GM23248 (cell line): ENCODE results near the gene TAGLN2. TPM values are rescaled to one million over a fixed set of nuclear protein-coding genes. Genes with fewer than 3 reads are reported as not detected.
"Not testable (repeated sequence)": the region's sequence is repeated elsewhere in the genome, so short reads cannot be mapped to it uniquely, and the experiment has no call there.

ENCODE experiments used
- DNase-seq: peaks from one replicate; pipeline ENCODE4 v3.0.0-alpha.2; 2015
- H2AFZ ChIP-seq: fragments of 200-600 bp; sonication (generic); 2 replicates; pipeline ENCODE4 v1.6.1; 2016; ENCODE audit warnings: antibody characterized with exemption
- H3F3A ChIP-seq: fragments of 200-600 bp; sonication (generic); 2 replicates; pipeline ENCODE4 v1.6.1; 2016; ENCODE audit warnings: mild to moderate bottlenecking, antibody characterized with exemption, mixed run types; ENCODE audit not compliant: insufficient read depth
- H3K27ac ChIP-seq: fragments of 200-600 bp; sonication (generic); 2 replicates; pipeline ENCODE4 v1.5.1; 2016; ENCODE audit warnings: mild to moderate bottlenecking
- H3K27me3 ChIP-seq: fragments of 200-600 bp; sonication (generic); replicated peaks from 2 replicates; pipeline ENCODE4 v1.6.1; 2016; ENCODE audit warnings: mild to moderate bottlenecking; ENCODE audit not compliant: insufficient read depth
- H3K36me3 ChIP-seq: fragments of 200-600 bp; sonication (generic); 2 replicates; pipeline ENCODE4 v1.6.1; 2016; ENCODE audit warnings: low read depth, mild to moderate bottlenecking
- H3K4me1 ChIP-seq: fragments of 200-600 bp; sonication (generic); 2 replicates; pipeline ENCODE4 v1.6.1; 2016; ENCODE audit warnings: mild to moderate bottlenecking; ENCODE audit not compliant: insufficient read depth
- H3K4me2 ChIP-seq: fragments of 200-600 bp; sonication (generic); one replicate; pipeline ENCODE4 v1.6.1; 2016; ENCODE audit warnings: mild to moderate bottlenecking; ENCODE audit not compliant: unreplicated experiment
- H3K4me3 ChIP-seq: fragments of 200-600 bp; sonication (generic); 2 replicates; pipeline ENCODE4 v1.5.1; 2016; ENCODE audit warnings: mild to moderate bottlenecking
- H3K79me2 ChIP-seq: fragments of 200-600 bp; sonication (generic); 2 replicates; pipeline ENCODE4 v1.6.1; 2016; ENCODE audit warnings: mild to moderate bottlenecking; ENCODE audit not compliant: insufficient read depth
- H3K9ac ChIP-seq: fragments of 200-600 bp; sonication (generic); 2 replicates; pipeline ENCODE4 v1.6.1; 2016; ENCODE audit warnings: mild to moderate bottlenecking
- H3K9me2 ChIP-seq: fragments of 200-600 bp; sonication (generic); 2 replicates; pipeline ENCODE4 v1.6.1; 2016; ENCODE audit warnings: mixed run types, mild to moderate bottlenecking, moderate library complexity; ENCODE audit not compliant: insufficient read depth
- H3K9me3 ChIP-seq: fragments of 200-600 bp; sonication (generic); one replicate; pipeline ENCODE4 v1.6.1; 2017; ENCODE audit warnings: low read depth
- H4K20me1 ChIP-seq: fragments of 200-600 bp; sonication (generic); 2 replicates; pipeline ENCODE4 v1.6.0; 2016; ENCODE audit not compliant: insufficient read depth
- EZH2 ChIP-seq: fragments of 200-600 bp; sonication (generic); IDR thresholded peaks from 2 replicates; pipeline ENCODE4 v1.6.1; 2018; ENCODE audit warnings: antibody characterized with exemption, mild to moderate bottlenecking; ENCODE audit not compliant: insufficient read depth, poor library complexity, severe bottlenecking
- EZH2phosphoT487 ChIP-seq: fragments of 200-600 bp; sonication (generic); IDR thresholded peaks from 2 replicates; pipeline ENCODE4 v1.6.1; 2018; ENCODE audit warnings: antibody characterized with exemption, moderate library complexity, mild to moderate bottlenecking, low read depth; ENCODE audit not compliant: insufficient read depth
- WGBS, 2 experiments: methylation state at CpG; one replicate each; pipeline ENCODE4 v1.1.6; 2015 to 2017; ENCODE audit warnings: low lambda C conversion rate in 2 of 2, low coverage in 1 of 2; ENCODE audit errors: missing lambda C conversion rate in 2 of 2; 5-methylcytosine and 5-hydroxymethylcytosine counted together
- in situ Hi-C: fragments of 300-500 bp; cut with MboI; formaldehyde crosslinking; loops from 2 replicates; pipeline ENCODE4 v1.15.0; 2020
- polyA plus RNA-seq: library from polyadenylated mRNA; unstranded; fragments of >200 nt; fragmentation: Nextera tagmentation; extraction: Ambion mirVana; gene quantifications from 2 replicates; pipeline ENCODE4 v1.2.1, GENCODE V29; 2016
- total RNA-seq: library from RNA; depleted of rRNA; stranded (reverse); fragments of >200 nt; shearing (Covaris generic); gene quantifications from 2 replicates; pipeline ENCODE4 v1.2.3, GENCODE V29; 2014

TAGLN2 gene
- total and polyA plus RNA-seq, 2 experiments from 2014 or later, result 400 to 692 TPM

GRCh38 chr1:159906960-159907359 lies 18.3 kb downstream of the TAGLN2 start:
- 27 to 45% methylated on average over 1 of the region's 1 CpG for WGBS, 2 experiments
- H3K79me2 ChIP-seq, result no peaks in the 10 kb centered on the region
- in situ Hi-C loops, result no loop called here
- no peaks in the 10 kb centered on the region for H3K9me3 ChIP-seq
- no peaks in the 10 kb centered on the region for H3K27me3 ChIP-seq
- no peak overlapping the region for H3K4me3 ChIP-seq
- peaks cover 20% of the 10 kb centered on the region for H3K4me1 ChIP-seq
- H3K4me2 ChIP-seq, result no peak overlapping the region
- H3K36me3 ChIP-seq, result no peaks in the 10 kb centered on the region
- H3K27ac ChIP-seq, result no peak overlapping the region
- TF ChIP-seq EZH2 (no peak), EZH2phosphoT487 (no peak)
- H4K20me1 ChIP-seq, result no peaks in the 10 kb centered on the region
- H3F3A ChIP-seq, result no peaks in the 10 kb centered on the region
- no peaks in the 10 kb centered on the region for H3K9me2 ChIP-seq
- no peak for DNase-seq
- H3K9ac ChIP-seq, result no peak overlapping the region
- H2AFZ ChIP-seq, result no peak overlapping the region

DNA sequence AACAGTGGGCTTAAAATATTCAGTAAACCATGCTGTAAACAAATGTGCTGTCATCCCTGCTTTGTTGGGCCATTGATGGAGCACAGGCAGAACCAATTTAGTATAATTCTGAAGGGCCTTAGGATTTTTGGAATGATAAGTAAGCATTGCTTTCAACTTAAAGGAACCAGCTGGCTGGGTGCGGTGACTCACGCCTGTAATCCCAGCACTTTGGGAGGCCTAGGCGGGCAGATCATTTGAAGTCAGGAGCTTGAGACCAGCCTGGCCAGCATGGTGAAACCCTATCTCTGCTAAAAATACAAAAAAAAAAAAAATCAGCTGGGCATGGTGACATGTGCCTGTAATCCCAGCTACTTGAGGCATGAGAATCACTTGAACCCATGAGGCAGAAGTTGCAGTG lies 21.3 kb downstream of the TAGLN2 start:
- H4K20me1 ChIP-seq, H3K9me3 ChIP-seq, H3K4me3 ChIP-seq, H3K4me1 ChIP-seq, H3K27me3 ChIP-seq, in situ Hi-C loops, DNase-seq, H3K36me3 ChIP-seq, H3K4me2 ChIP-seq, H2AFZ ChIP-seq, H3K9ac ChIP-seq, H3F3A ChIP-seq, H3K9me2 ChIP-seq, H3K27ac ChIP-seq, H3K79me2 ChIP-seq: not testable (repeated sequence)
- WGBS, 2 experiments, result 91 to 97% methylated on average over 3 of the region's 3 CpGs

- Histone ChIP-seq H3F3A (no peaks in the 10 kb centered on the region), H3K9me3 (no peaks in the 10 kb centered on the region), H4K20me1 (no peaks in the 10 kb centered on the region), H3K4me3 (no peak overlapping the region), H3K4me2 (no peak overlapping the region), H3K27ac (no peak overlapping the region), H3K79me2 (no peaks in the 10 kb centered on the region), H3K4me1 (no peaks in the 10 kb centered on the region), H2AFZ (no peak overlapping the region), H3K9ac (no peak overlapping the region), H3K27me3 (no peaks in the 10 kb centered on the region), H3K36me3 (no peaks in the 10 kb centered on the region), H3K9me2 (no peaks in the 10 kb centered on the region)
- no peak for DNase-seq
- in situ Hi-C loops, result no loop called here
- TF ChIP-seq EZH2phosphoT487 (no peak), EZH2 (no peak)
- 84 to 87% methylated on average over 3 of the region's 3 CpGs for WGBS, 2 experiments
Measured at GRCh38 chr1:159902541-159902940, 22.8 kb downstream of the TAGLN2 start.

- TF ChIP-seq EZH2 (no peak), EZH2phosphoT487 (no peak)
- Histone ChIP-seq H4K20me1 (no peaks in the 10 kb centered on the region), H3K4me3 (no peak overlapping the region), H3K27me3 (no peaks in the 10 kb centered on the region), H3K9me2 (no peaks in the 10 kb centered on the region), H3K9me3 (no peaks in the 10 kb centered on the region), H3F3A (no peaks in the 10 kb centered on the region), H3K9ac (no peak overlapping the region), H3K4me1 (no peaks in the 10 kb centered on the region), H3K36me3 (no peaks in the 10 kb centered on the region), H3K4me2 (no peak overlapping the region), H3K79me2 (no peaks in the 10 kb centered on the region), H2AFZ (no peak overlapping the region), H3K27ac (no peak overlapping the region)
- 77 to 87% methylated on average over 2 of the region's 2 CpGs for WGBS, 2 experiments
- in situ Hi-C loops, result no loop called here
- no peak for DNase-seq
Measured at GRCh38 chr1:159900755-159901360, 24.4 kb downstream of the TAGLN2 start.

- H2AFZ ChIP-seq, result no peak within 1 kb of the TSS
- H3K4me3 ChIP-seq, result no peak within 1 kb of the TSS
- no peaks in the 10 kb centered on the region for H3K27me3 ChIP-seq
- H3K27ac ChIP-seq, result no peak within 1 kb of the TSS
- H3F3A ChIP-seq, result no peaks in the 10 kb centered on the region
- H3K9me2 ChIP-seq, result no peaks in the 10 kb centered on the region
- H3K79me2 ChIP-seq, result no peaks in the 10 kb centered on the region
- no peaks in the 10 kb centered on the region for H4K20me1 ChIP-seq
- no peaks in the 10 kb centered on the region for H3K36me3 ChIP-seq
- in situ Hi-C loops, result no loop called here
- H3K9ac ChIP-seq, result peak within 1 kb of the TSS; percentile 49; the same call in 1 of the 2 replicates
- no peaks in the 10 kb centered on the region for H3K9me3 ChIP-seq
- H3K4me1 ChIP-seq, result no peaks in the 10 kb centered on the region
- peak; percentile 92 for DNase-seq
- no peak within 1 kb of the TSS for H3K4me2 ChIP-seq
- WGBS, 2 experiments, result 21 to 24% methylated on average over 15 to 30 of the region's 30 CpGs
- TF ChIP-seq EZH2phosphoT487 (no peak), EZH2 (no peak)
Measured at GRCh38 chr1:159900086-159900680, 25.1 kb downstream of the TAGLN2 start, which contains the start of gene CFAP45. Gene CFAP45, minus strand, starts transcription at chr1:159900165. Its CDS starts 67 bp downstream, at chr1:159900098.

- not testable (repeated sequence) for H4K20me1 ChIP-seq, H3K27me3 ChIP-seq, H3K79me2 ChIP-seq, H3K9me2 ChIP-seq, H3K4me1 ChIP-seq, H3K4me3 ChIP-seq, DNase-seq, H3K27ac ChIP-seq, H3K9me3 ChIP-seq, H2AFZ ChIP-seq, H3F3A ChIP-seq, H3K36me3 ChIP-seq, H3K4me2 ChIP-seq
- peak overlapping the region; percentile 49; the same call in 1 of the 2 replicates for H3K9ac ChIP-seq
- WGBS, 2 experiments, result 81 to 86% methylated on average over 10 to 14 of the region's 15 CpGs
- in situ Hi-C loops, result loop anchor here (10.0 kb wide), 1 partner anchor 735 kb away; no protein-coding TSS in a partner anchor
Measured at GRCh38 chr1:159899634-159900033, 25.7 kb downstream of the TAGLN2 start.
